GM11168 (cell line): ENCODE results near the gene BCS1L.

Experiments used
- in situ Hi-C: fragments of 300-500 bp; cut with MboI; formaldehyde crosslinking; loops from one replicate; pipeline ENCODE4 v1.12.0; 2022; ENCODE audit warnings: low sequenced_read_pairs; ENCODE audit not compliant: unreplicated experiment

The BCS1L gene

DNA sequence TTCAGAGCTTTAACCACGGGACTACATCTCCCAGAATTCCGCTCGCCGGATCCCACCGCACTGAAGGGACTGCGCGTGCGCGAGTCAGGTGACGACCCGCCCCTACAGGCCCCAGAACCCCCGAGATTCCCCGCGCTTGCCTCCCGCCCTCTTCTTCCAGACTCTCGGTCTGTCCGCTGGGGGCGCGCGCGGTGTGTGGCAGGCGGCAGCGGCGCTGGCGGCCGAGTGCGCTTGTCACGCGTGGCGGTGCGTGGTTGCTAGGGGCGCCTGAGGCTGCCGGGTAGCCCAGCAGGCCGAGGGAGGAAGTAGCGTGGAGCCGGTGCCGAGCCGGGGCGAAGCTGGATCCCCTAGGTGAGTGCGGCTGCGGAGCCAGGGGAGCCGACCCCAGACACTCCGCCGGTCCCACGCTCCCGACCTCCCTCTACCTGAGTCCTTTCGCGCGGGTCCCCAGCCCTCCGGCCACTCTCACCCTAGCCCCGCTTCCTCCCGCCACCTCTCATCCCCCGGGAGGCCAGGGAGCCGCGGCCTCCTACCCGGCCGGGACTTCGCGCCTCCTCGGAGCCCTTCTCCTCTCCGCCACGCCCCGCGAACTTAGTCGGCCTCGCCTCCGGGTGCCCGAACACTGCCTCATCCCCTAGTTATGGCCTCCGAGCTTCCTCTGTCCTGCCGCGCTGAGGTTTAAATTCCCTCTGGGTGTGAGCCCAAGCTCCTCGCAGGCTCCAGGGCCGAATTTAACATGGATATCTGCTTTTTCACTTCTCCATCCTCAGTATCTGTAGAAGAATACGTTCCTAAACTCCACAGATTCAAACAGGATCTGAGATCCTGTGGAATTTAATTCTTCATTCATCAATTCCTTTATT lies 51.4 kb downstream of the BCS1L start, which contains the start of gene TTLL4:
TSS of gene TTLL4 (plus strand) at position 149 of the 863 bp plus-strand sequence. CDS start 26,842 bp downstream, outside the sequence.
- in situ Hi-C loops: no loop called here

- in situ Hi-C loops: no loop called here
Observed at GRCh38 chr2:218711550-218711929, 52.1 kb downstream of the BCS1L start.
